Suprapubic skin (tissue), 4 donors: Measurements from ENCODE around the gene BIVM. TPM values are rescaled to one million over a fixed set of nuclear protein-coding genes. Genes with fewer than 3 reads are reported as not detected.

Experiments
- DNase-seq, 2 donors: peaks; one replicate each; pipeline ENCODE4 v3.0.0-alpha.2; 2019; ENCODE audit warnings: low spot score in 2 of 2
- H3K27ac ChIP-seq: fragments of 200-600 bp; sonication (generic); one replicate; pipeline ENCODE4 v1.5.1; 2019
- H3K27me3 ChIP-seq: fragments of 200-600 bp; sonication (generic); one replicate; pipeline ENCODE4 v1.5.1; 2019
- H3K36me3 ChIP-seq: fragments of 200-600 bp; sonication (generic); one replicate; pipeline ENCODE4 v1.5.1; 2019
- H3K4me1 ChIP-seq: fragments of 200-600 bp; sonication (generic); one replicate; pipeline ENCODE4 v1.5.1; 2019
- H3K4me3 ChIP-seq: fragments of 200-600 bp; sonication (generic); one replicate; pipeline ENCODE4 v1.5.1; 2019; ENCODE audit warnings: mild to moderate bottlenecking
- H3K9me3 ChIP-seq: fragments of 200-600 bp; sonication (generic); one replicate; pipeline ENCODE4 v1.5.1; 2019
- EP300 ChIP-seq: sonication (generic); formaldehyde crosslinking; IDR thresholded peaks from one replicate; pipeline ENCODE4 v1.6.1; 2017; ENCODE audit warnings: antibody characterized with exemption
- POLR2A ChIP-seq, 2 donors: fragments of 450-650 bp; IDR thresholded peaks; one replicate each; pipeline ENCODE4 v1.6.1; 2017; ENCODE audit warnings: antibody characterized with exemption in 2 of 2, mild to moderate bottlenecking in 2 of 2, moderate library complexity in 2 of 2
- POLR2AphosphoS5 ChIP-seq, 3 donors: sonication (generic); formaldehyde crosslinking; IDR thresholded peaks; one replicate each; pipeline ENCODE4 v1.6.1; 2017; ENCODE audit warnings: antibody characterized with exemption in 3 of 3
- WGBS: methylation state at CpG from one replicate; pipeline ENCODE4 v1.1.5; 2018; 5-methylcytosine and 5-hydroxymethylcytosine counted together
- total RNA-seq, 4 donors: library from RNA; depleted of rRNA; stranded (reverse); fragments of >200 nt; gene quantifications; one replicate each; pipeline ENCODE4 v1.1.0, GENCODE V29; 2016
- TF ChIP-seq, protein P1 (sequence below), 2 donors: fragments of 200-600 bp in 1 of 2; fragments of 450-650 bp in 1 of 2; sonication (generic) in 1 of 2; IDR thresholded peaks; one replicate each; pipeline ENCODE4 v1.5.1; 2016 to 2019; ENCODE audit warnings: antibody characterized with exemption in 2 of 2, mild to moderate bottlenecking in 1 of 2, moderate library complexity in 1 of 2

BIVM gene
- total RNA-seq, result 10 to 100 TPM in 2 of 4 donors, 1 to 10 TPM in 2; 3.3 to 21.1 (median 7.3) TPM

GRCh38 chr13:102798581-102799425 is at the start of gene BIVM, which contains the start of gene POGLUT2:
TSS of gene BIVM (plus strand) at chr13:102799119. CDS start at chr13:102807268, 8,149 bp downstream.
TSS of gene POGLUT2 (minus strand) at chr13:102798976. CDS start at chr13:102798670, 306 bp downstream.
- WGBS, result under 1% methylated on average over 35 of the region's 72 CpGs

DNA sequence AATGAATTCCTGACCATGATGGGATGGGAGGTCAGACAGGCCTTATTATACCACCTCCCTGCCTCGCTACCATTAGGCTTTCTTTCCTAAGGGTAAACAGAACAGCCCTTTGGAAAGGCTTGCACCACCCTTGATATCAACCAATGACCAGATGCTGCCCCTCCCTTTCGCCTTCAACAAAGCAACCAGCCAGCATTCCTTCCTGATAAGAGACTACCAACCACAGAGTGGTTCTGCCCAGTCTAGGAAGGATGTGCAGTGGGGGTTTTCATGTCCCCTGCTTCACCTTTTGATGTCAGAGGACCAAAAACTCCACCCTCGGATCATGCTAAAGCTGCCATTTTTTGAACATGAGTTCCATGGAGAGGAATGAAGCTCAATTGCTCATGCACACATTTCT is 47.0 kb upstream of the BIVM start:
- no peak overlapping the region for H3K4me3 ChIP-seq
- WGBS, result 95% methylated on average over 3 of the region's 3 CpGs

More at GRCh38 chr13:102798581-102799425, at the start of gene BIVM, which contains the start of gene POGLUT2:
- H3K27ac ChIP-seq, result peak within 1 kb of the TSS; percentile 75
- peak; percentile 94 to 95 for DNase-seq
- H3K9me3 ChIP-seq, result no peaks in the 10 kb centered on the region
- H3K4me3 ChIP-seq, result peak within 1 kb of the TSS; percentile 84
- TF ChIP-seq POLR2AphosphoS5 (IDR thresholded peaks at IDR 0.05) (peak in 1 of 3 donors; percentile 23), EP300 (no peak)
- peaks cover 28% of the 10 kb centered on the region for H3K4me1 ChIP-seq
- H3K27me3 ChIP-seq, result no peaks in the 10 kb centered on the region
- no peaks in the 10 kb centered on the region for H3K36me3 ChIP-seq

GRCh38 chr13:102757006-102757405 is 41.9 kb upstream of the BIVM start:
- Histone ChIP-seq H3K4me1 (no peaks in the 10 kb centered on the region), H3K27me3 (no peaks in the 10 kb centered on the region), H3K36me3 (no peaks in the 10 kb centered on the region), H3K27ac (no peak overlapping the region), H3K9me3 (no peaks in the 10 kb centered on the region), H3K4me3 (no peak overlapping the region)
- 90% methylated on average over 1 of the region's 1 CpG for WGBS
- TF ChIP-seq EP300, result no peak
- TF ChIP-seq, protein P1, sequence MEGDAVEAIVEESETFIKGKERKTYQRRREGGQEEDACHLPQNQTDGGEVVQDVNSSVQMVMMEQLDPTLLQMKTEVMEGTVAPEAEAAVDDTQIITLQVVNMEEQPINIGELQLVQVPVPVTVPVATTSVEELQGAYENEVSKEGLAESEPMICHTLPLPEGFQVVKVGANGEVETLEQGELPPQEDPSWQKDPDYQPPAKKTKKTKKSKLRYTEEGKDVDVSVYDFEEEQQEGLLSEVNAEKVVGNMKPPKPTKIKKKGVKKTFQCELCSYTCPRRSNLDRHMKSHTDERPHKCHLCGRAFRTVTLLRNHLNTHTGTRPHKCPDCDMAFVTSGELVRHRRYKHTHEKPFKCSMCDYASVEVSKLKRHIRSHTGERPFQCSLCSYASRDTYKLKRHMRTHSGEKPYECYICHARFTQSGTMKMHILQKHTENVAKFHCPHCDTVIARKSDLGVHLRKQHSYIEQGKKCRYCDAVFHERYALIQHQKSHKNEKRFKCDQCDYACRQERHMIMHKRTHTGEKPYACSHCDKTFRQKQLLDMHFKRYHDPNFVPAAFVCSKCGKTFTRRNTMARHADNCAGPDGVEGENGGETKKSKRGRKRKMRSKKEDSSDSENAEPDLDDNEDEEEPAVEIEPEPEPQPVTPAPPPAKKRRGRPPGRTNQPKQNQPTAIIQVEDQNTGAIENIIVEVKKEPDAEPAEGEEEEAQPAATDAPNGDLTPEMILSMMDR (IDR thresholded peaks at IDR 0.05), result no peak
- no peak for TF ChIP-seq POLR2AphosphoS5 (IDR thresholded peaks at IDR 0.05)
- TF ChIP-seq POLR2A (IDR thresholded peaks at IDR 0.05), result no peak
- no peak for DNase-seq

More for the DNA sequence above, 47.0 kb upstream of the BIVM start:
- no peak for DNase-seq
- Histone ChIP-seq H3K9me3 (no peaks in the 10 kb centered on the region), H3K4me1 (no peaks in the 10 kb centered on the region), H3K27me3 (no peaks in the 10 kb centered on the region), H3K27ac (no peak overlapping the region), H3K36me3 (no peaks in the 10 kb centered on the region)
- TF ChIP-seq EP300 (no peak), POLR2AphosphoS5 (IDR thresholded peaks at IDR 0.05) (no peak), POLR2A (IDR thresholded peaks at IDR 0.05) (no peak)
- TF ChIP-seq, protein P1 (IDR thresholded peaks at IDR 0.05), result no peak

GRCh38 chr13:102758842-102759241 is 40.1 kb upstream of the BIVM start:
- WGBS, result 84% methylated on average over 2 of the region's 2 CpGs
- no peaks in the 10 kb centered on the region for H3K4me1 ChIP-seq
- no peak for DNase-seq

DNA sequence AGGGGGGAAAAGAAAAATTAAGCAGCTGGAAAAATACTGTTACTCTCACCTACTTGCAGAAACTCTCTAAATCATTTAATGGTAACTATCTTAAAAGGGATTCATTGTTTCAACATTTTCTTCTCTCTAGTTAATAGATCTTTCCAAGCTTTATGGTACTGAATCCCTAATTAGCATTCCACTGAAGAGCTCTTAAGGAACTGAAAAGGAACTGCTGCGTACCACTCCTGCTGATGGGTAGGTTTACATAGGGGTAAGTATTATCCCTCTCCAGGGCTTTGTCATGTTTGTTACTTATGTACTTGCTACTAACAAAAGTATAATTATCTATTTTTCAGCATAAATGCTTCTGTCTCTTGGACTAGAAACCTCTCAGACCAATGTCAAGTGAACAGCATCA is 37.8 kb upstream of the BIVM start:
- Histone ChIP-seq H3K36me3 (peaks cover 7% of the 10 kb centered on the region), H3K27me3 (no peaks in the 10 kb centered on the region), H3K4me1 (no peaks in the 10 kb centered on the region), H3K4me3 (no peak overlapping the region), H3K27ac (no peak overlapping the region), H3K9me3 (no peaks in the 10 kb centered on the region)
- TF ChIP-seq POLR2AphosphoS5 (IDR thresholded peaks at IDR 0.05) (no peak), POLR2A (IDR thresholded peaks at IDR 0.05) (no peak), EP300 (no peak)
- TF ChIP-seq, protein P1 (IDR thresholded peaks at IDR 0.05), result no peak
- no peak for DNase-seq
- 88% methylated on average over 1 of the region's 1 CpG for WGBS

More at GRCh38 chr13:102758842-102759241, 40.1 kb upstream of the BIVM start:
- H3K9me3 ChIP-seq, result no peaks in the 10 kb centered on the region
- H3K4me3 ChIP-seq, result no peak overlapping the region
- H3K27me3 ChIP-seq, result no peaks in the 10 kb centered on the region
- TF ChIP-seq EP300 (no peak), POLR2AphosphoS5 (IDR thresholded peaks at IDR 0.05) (no peak), POLR2A (IDR thresholded peaks at IDR 0.05) (no peak)
- TF ChIP-seq, protein P1 (IDR thresholded peaks at IDR 0.05), result no peak
- no peaks in the 10 kb centered on the region for H3K36me3 ChIP-seq
- H3K27ac ChIP-seq, result no peak overlapping the region
